Limb (tissue), 2 donors: ENCODE results near the gene GET4.
"Not testable (repeated sequence)": the region's sequence is repeated elsewhere in the genome, so short reads cannot be mapped to it uniquely, and the experiment has no call there.

Experiments
- DNase-seq, 2 donors: peaks; one replicate each; pipeline ENCODE4 v3.0.0-alpha.2; 2016; ENCODE audit errors: extremely low spot score in 2 of 2

The GET4 gene

GRCh38 chr7:926061-927030 lies 50.0 kb downstream of the GET4 start:
- no peak for DNase-seq

GRCh38 chr7:927031-927671 lies 50.8 kb downstream of the GET4 start:
- no peak for DNase-seq

GRCh38 chr7:929311-929711 lies 53.0 kb downstream of the GET4 start:
- DNase-seq: no peak

DNA sequence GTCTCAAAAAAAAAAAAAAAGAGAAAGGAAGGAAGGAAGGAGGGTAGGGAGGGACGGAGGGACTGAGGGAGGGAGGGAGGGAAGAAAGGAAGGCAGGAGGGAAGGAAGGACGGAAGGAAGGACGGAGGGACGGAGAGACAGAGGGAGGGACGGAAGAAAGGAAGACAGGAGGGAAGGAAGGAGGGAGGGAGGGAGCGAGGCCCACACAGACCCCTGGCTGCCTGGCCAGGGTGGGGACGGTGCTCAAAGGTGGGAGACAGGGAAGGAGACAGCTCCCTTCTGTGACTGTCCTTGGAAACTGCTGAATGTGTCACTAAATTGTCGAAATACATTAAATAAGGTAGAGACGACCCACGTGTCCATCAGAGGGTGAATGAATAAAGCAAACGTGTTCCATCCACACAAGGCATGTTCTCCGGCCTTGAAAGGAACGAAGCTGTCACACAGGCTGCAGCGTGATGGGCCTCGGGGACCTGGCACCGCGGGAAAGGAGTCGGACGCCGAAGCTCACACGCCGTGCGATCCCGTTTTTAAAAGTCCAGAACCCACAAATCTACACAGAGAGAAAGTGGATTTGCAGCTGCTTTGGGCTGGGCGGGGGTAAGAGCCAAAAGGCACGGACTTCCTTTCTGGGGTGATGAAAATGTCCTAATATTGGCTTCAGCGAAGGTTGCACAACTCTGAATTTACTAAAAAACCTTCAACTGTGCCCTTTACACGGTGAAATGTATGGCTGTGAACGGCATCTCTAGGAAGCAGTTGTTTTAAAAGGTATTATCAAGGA lies 54.8 kb downstream of the GET4 start:
- DNase-seq: no peak

DNA sequence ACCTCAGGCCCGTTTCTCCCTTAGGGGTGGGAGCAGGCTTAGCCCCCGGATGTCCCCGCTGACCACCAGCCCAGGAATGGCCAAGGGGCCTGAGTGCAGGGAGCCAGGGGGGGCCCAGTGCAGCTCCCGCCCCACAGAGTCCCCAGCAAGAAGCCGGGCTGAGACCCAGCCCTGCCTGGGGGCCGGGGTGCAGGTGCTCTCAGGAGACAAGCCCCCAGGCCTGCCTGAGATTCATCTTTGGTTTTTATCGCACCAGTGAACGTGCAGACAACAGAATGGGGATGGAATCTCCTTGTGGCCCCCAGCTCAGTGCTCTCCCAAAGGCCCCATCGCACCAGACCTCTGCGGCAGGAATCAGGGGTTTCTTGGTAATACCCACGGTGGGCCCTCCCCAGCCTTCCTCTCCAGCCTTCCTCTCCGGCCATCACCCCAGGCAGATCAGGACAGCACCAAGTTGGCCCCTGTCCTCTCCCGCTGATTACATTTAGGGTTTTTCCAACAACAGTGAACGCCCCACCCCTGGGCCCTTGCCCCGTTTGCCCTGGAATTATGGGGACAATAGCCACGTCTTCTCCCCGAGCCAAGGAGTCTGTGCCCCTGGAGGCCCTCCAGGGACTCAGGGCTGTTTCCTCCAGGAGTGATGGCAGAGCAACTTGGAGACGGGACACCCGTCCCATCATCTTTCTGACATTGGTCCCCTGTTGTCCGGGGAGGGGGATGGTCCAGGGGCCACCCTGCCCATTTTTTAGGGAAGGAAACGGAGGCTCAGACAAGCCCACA lies 55.7 kb downstream of the GET4 start:
- peak in 1 of 2 donors; percentile 21 for DNase-seq

GRCh38 chr7:932651-932975 lies 56.3 kb downstream of the GET4 start:
- DNase-seq: no peak

DNA sequence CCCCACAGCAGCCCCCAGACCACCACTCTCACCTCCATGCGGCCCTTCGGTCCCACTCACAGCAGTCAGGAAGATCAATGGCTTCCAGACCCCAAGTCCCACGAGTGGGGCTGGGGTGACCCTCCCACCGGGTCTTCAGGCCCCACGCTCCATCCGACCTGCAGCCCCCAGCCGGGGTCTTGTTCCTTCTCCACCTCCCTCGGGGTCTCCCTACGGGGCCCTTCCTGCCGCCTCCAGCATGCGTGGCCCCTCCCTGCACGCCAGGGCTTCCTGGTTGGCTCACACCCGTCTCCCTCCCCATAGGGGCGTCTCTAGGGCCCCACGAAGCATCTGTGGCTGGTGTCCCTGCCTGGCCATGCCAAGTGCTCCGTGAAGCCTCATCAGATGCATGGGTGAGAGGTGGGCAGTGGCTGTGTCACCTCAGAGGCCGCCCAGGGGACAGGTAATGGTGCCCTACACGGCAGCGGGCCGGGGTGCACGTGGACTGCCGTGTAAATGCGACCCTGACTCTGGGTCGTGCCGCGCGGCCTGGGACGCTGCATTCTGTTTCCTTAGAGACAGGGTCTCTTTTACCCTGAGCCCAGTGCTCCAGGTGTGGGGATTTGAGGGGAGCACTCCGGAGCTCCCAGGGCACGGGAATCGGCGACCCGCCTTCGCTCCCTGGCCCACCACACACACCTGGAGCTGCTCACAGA lies 58.3 kb downstream of the GET4 start:
- DNase-seq: no peak

- peak in 1 of 2 donors; percentile 25 for DNase-seq
Measured at GRCh38 chr7:935164-935873, 59.0 kb downstream of the GET4 start.

GRCh38 chr7:935874-936385 lies 59.6 kb downstream of the GET4 start:
- no peak for DNase-seq

DNA sequence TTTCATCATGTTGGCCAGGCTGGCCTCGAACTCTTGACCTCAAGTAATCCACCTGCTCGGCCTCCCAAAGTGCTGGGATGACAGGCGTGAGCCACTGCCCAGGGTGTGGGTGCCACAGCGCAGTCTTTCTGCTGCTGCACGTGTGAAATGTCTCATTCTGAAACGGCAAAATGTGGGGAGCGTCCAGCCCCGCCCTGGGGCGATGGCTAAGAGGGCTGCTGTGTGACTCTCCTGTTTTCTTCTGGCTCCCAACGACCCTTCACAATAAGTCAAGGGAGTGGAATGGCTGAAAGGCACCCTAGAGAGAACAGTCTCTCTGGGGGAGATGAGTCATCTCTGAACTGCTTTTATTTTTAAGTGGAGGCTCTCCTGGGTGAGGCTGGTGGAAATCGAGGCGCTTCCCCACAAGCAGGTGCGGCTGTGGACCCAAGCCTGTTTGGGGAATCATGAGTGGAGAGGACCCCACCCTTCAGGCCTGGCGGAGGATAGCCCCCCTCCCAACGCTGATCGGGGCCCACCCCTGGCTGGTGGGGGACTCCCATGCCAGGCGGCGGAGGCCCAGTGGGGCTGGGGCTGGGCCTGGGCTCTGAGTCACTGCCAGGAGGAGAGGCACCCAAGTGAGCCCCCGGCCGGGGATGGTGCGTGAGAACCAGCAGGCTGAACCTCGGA lies 60.2 kb downstream of the GET4 start:
- DNase-seq: peak in 1 of 2 donors; percentile 18

GRCh38 chr7:937856-938484 lies 61.6 kb downstream of the GET4 start:
- no peak for DNase-seq

DNA sequence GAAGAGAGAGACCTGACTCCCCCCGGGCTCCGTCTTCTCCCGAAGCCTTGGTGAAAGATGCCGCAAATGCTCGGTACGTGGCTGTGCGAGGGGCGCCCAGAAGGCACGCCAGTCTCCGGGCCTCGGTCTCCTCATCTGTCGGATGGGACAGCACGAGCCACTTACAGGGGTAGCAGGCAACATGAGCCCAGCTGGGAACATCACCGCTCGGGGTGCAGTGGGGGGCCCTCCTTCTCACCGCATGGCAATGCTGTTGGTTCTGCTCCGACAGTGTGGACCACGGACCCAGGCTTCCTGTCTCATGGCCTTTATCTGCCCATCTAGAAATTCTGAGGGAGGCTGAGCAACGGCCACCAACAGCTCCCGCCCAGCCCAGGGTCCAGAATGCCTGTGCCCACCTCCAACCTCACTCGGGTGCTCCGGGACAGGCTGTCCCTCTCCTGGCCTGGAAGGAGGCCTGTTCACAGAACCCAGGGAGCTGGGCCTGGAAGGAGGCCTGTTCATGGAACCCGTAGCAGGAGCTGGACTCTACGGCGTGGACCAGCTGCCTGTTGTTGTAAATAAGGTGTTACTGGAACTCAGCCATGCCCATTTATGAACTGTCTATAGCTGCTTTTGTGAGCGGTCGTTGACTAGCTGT lies 62.3 kb downstream of the GET4 start:
- DNase-seq: no peak

DNA sequence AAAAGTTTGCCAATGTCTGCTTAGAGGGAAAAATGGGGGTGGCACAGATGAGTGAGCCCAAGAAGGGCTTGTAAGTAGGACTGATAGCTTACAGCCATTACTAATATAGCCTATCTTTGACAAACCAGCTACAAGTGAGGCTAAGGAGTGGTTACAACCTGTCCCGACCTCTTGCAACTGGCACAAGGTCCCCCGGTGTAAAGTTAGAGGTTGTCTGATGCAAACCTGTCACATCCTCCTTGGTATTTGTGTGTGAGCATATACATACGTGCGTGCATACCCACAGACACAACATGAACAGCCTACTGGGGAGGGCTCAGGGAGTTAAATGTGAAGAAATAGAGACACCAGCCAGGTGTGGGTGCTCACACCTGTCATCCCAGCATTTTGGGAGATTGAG lies 63.5 kb downstream of the GET4 start:
- no peak for DNase-seq

- DNase-seq: no peak
Measured at GRCh38 chr7:940599-941408, 64.5 kb downstream of the GET4 start.

DNA sequence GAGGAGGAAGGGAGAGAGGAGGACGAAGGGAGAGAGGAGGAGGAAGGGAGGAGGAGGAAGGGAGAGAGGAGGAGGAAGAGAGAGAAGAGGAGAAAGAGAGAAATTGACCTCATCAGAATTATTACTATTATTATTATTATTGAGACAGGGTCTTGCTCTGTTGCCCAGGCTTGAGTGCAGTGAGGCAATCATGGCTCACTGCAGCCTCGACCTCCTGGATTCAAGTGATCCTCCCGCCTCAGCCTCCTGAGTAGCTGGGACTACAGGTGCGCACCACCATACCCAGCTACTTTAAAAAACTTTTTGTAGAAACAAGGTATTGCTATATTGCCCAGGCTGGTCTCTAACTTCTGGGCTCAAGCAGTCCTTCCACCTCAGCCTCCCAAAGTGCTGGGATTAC lies 67.4 kb downstream of the GET4 start:
- not testable (repeated sequence) for DNase-seq

- DNase-seq: no peak
Measured at GRCh38 chr7:944744-945143, 68.4 kb downstream of the GET4 start.

- DNase-seq: no peak
Measured at GRCh38 chr7:945147-945555, 68.8 kb downstream of the GET4 start.
